HCT116 (cell line): Measurements from ENCODE around the gene ABR. TPM values are rescaled to one million over a fixed set of nuclear protein-coding genes. Genes with fewer than 3 reads are reported as not detected.
"Not testable (repeated sequence)": the region's sequence is repeated elsewhere in the genome, so short reads cannot be mapped to it uniquely, and the experiment has no call there.

ENCODE experiments used
- ATAC-seq: fragments of 200-7000 bp; cut with Tn5 transposase; 2 replicates; pipeline ENCODE4 v1.9.1; 2020; ENCODE audit warnings: mild to moderate bottlenecking, moderate library complexity
- BruUV-seq: library from RNA; stranded (reverse); fragments of 400-500 nt; replicated peaks from 2 replicates; lab custom pipeline; 2021; lab: Mats Ljungman, UMichigan
- CTCF ChIA-PET: fragments of 300-600 bp; sonication (Branson Sonifier 250); formaldehyde crosslinking; loops from one replicate; lab custom pipeline; 2021; ENCODE audit warnings: antibody characterized with exemption; lab: Charles Lee
- POLR2A ChIA-PET: fragments of 300-600, 350-600 bp; sonication (Branson Sonifier 250); formaldehyde crosslinking; loops from one replicate; lab custom pipeline; 2021; ENCODE audit warnings: antibody characterized with exemption; lab: Charles Lee
- RAD21 ChIA-PET, 2 experiments: fragments of 300-600 bp; sonication (Branson Sonifier 250); formaldehyde crosslinking; loops; one replicate each; lab custom pipeline; 2023; ENCODE audit warnings: low total read pairs in 2 of 2; ENCODE audit not compliant: uncharacterized antibody in 2 of 2, unreplicated experiment in 2 of 2, low non-redundant PET in 1 of 2; lab: Charles Lee
- DNase-seq: peaks from one replicate; pipeline ENCODE4 v3.0.0-alpha.2; 2010; ENCODE audit warnings: low read depth, low spot score
- H2AFZ ChIP-seq: fragments of 200-600 bp; shearing (Covaris generic), sonication (generic); 2 replicates; pipeline ENCODE4 v1.6.1; 2017; ENCODE audit warnings: low read depth, mixed run types, mixed read lengths, antibody characterized with exemption, low read length; ENCODE audit not compliant: poor library complexity, severe bottlenecking
- H3K27ac ChIP-seq: 2 replicates; pipeline ENCODE4 v1.5.1; 2012; ENCODE audit warnings: low read depth, low read length
- H3K27me3 ChIP-seq: fragments of 200-600 bp; sonication (generic); 2 replicates; pipeline ENCODE4 v1.6.1; 2016; ENCODE audit warnings: mixed run types, low read length, mixed read lengths; ENCODE audit not compliant: insufficient read depth
- H3K36me3 ChIP-seq, 2 experiments: fragments of 200-500 bp in 1 of 2; fragments of 200-600 bp in 1 of 2; sonication (Bioruptor generic) in 1 of 2; sonication (generic) in 1 of 2; 2 replicates each; pipeline versions ENCODE4 v1.5.1 to v1.6.1; 2014 to 2016; ENCODE audit warnings: low read length in 2 of 2, inconsistent platforms in 1 of 2, mixed read lengths in 1 of 2, mixed run types in 1 of 2; ENCODE audit not compliant: insufficient read depth in 2 of 2, control insufficient read depth in 1 of 2
- H3K4me1 ChIP-seq, 2 experiments: fragments of 200-600 bp in 1 of 2; sonication (generic) in 1 of 2; 2 replicates each; pipeline versions ENCODE4 v1.5.1 to v1.6.1; 2012 to 2017; ENCODE audit warnings: low read length in 2 of 2, inconsistent platforms in 1 of 2, mild to moderate bottlenecking in 1 of 2, mixed read lengths in 1 of 2, mixed run types in 1 of 2, moderate library complexity in 1 of 2; ENCODE audit not compliant: insufficient read depth in 2 of 2, control insufficient read depth in 1 of 2
- H3K4me2 ChIP-seq: fragments of 200-600 bp; sonication (generic); 2 replicates; pipeline ENCODE4 v1.6.1; 2017; ENCODE audit warnings: mixed run types, low read length, mixed read lengths
- H3K4me3 ChIP-seq, 2 experiments: fragments of 200-600 bp in 1 of 2; sonication (generic) in 1 of 2; replicated peaks in 1 of 2; 2 replicates each; pipeline ENCODE4 v1.5.1; 2011 to 2016; ENCODE audit warnings: low read length in 2 of 2, control low read depth in 1 of 2, low read depth in 1 of 2, mild to moderate bottlenecking in 1 of 2, mixed read lengths in 1 of 2, mixed run types in 1 of 2
- H3K79me2 ChIP-seq: fragments of 200-600 bp; sonication (generic); 2 replicates; pipeline ENCODE4 v1.6.1; 2017; ENCODE audit warnings: mild to moderate bottlenecking, mixed run types, low read length, moderate library complexity, mixed read lengths; ENCODE audit not compliant: insufficient read depth
- H3K9ac ChIP-seq: fragments of 200-600 bp; sonication (generic); 2 replicates; pipeline ENCODE4 v1.6.1; 2016; ENCODE audit warnings: low read length, mixed read lengths
- H3K9me2 ChIP-seq: fragments of 200-600 bp; sonication (generic), shearing (Covaris generic); 2 replicates; pipeline ENCODE4 v1.6.1; 2017; ENCODE audit warnings: mixed run types, mild to moderate bottlenecking, moderate library complexity; ENCODE audit not compliant: insufficient read depth
- H3K9me3 ChIP-seq, 2 experiments: fragments of 200-500 bp in 1 of 2; fragments of 200-600 bp in 1 of 2; sonication (Bioruptor generic) in 1 of 2; sonication (generic) in 1 of 2; 2 replicates each; pipeline ENCODE4 v1.6.1; 2014 to 2017; ENCODE audit warnings: low read length in 2 of 2, mixed read lengths in 2 of 2, inconsistent platforms in 1 of 2, low read depth in 1 of 2, mild to moderate bottlenecking in 1 of 2, mixed run types in 1 of 2, moderate library complexity in 1 of 2; ENCODE audit not compliant: control insufficient read depth in 1 of 2, insufficient read depth in 1 of 2
- H4K20me1 ChIP-seq: fragments of 200-600 bp; sonication (generic), shearing (Covaris generic); 2 replicates; pipeline ENCODE4 v1.6.1; 2017; ENCODE audit warnings: mixed run types, mild to moderate bottlenecking, moderate library complexity; ENCODE audit not compliant: insufficient read depth
- CBX3 ChIP-seq: IDR thresholded peaks from 2 replicates; pipeline ENCODE4 v1.6.1; 2012; ENCODE audit warnings: low read depth
- CEBPB ChIP-seq: IDR thresholded peaks from 2 replicates; pipeline ENCODE4 v1.6.1; 2012; ENCODE audit warnings: low read depth
- CTCF ChIP-seq, 3 experiments: fragments of 200-600 bp in 1 of 3; sonication (generic) in 1 of 3; IDR thresholded peaks in 2 of 3; conservative IDR thresholded peaks in 1 of 3; 2 replicates each; pipeline ENCODE4 v1.5.1; 2012 to 2017; ENCODE audit warnings: low read depth in 2 of 3, low read length in 2 of 3, antibody characterized with exemption in 1 of 3, borderline replicate concordance in 1 of 3, control low read depth in 1 of 3, mild to moderate bottlenecking in 1 of 3, mixed read lengths in 1 of 3, mixed run types in 1 of 3, moderate library complexity in 1 of 3; ENCODE audit not compliant: insufficient read depth in 1 of 3
- FOSL1 ChIP-seq: IDR thresholded peaks from 2 replicates; pipeline ENCODE4 v1.6.1; 2012; ENCODE audit warnings: low read depth
- JUND ChIP-seq: IDR thresholded peaks from 2 replicates; pipeline ENCODE4 v1.6.1; 2012
- POLR2A ChIP-seq: IDR thresholded peaks from 2 replicates; pipeline ENCODE4 v1.7.0; 2011; ENCODE audit warnings: borderline replicate concordance; ENCODE audit not compliant: insufficient read depth, insufficient read length; ENCODE audit errors: extremely low read depth
- POLR2AphosphoS5 ChIP-seq: IDR thresholded peaks from 2 replicates; pipeline ENCODE4 v1.6.1; 2011; ENCODE audit warnings: mild to moderate bottlenecking, low read depth, low read length, moderate library complexity
- RAD21 ChIP-seq: IDR thresholded peaks from 2 replicates; pipeline ENCODE4 v1.6.1; 2012; ENCODE audit warnings: low read depth, mild to moderate bottlenecking
- SIN3A ChIP-seq: IDR thresholded peaks from 2 replicates; pipeline ENCODE4 v1.6.1; 2012; ENCODE audit warnings: low read depth
- SP1 ChIP-seq: IDR thresholded peaks from 2 replicates; pipeline ENCODE4 v1.6.1; 2012; ENCODE audit warnings: low read depth
- SRF ChIP-seq: IDR thresholded peaks from 2 replicates; pipeline ENCODE4 v1.6.1; 2012; ENCODE audit warnings: low read depth
- TCF7L2 ChIP-seq: IDR thresholded peaks from 2 replicates; pipeline ENCODE4 v1.7.0; 2011; ENCODE audit warnings: borderline replicate concordance, inconsistent platforms; ENCODE audit not compliant: insufficient read depth, insufficient read length; ENCODE audit errors: extremely low read depth
- ZBTB33 ChIP-seq: IDR thresholded peaks from 2 replicates; pipeline ENCODE4 v1.6.1; 2011; ENCODE audit warnings: mild to moderate bottlenecking, low read length, moderate library complexity; ENCODE audit not compliant: insufficient replicate concordance; ENCODE audit errors: extremely low read depth
- ZNF274 ChIP-seq: fragments of 200-500 bp; sonication (Bioruptor generic); IDR thresholded peaks from 2 replicates; pipeline ENCODE4 v1.6.1; 2014; ENCODE audit warnings: mild to moderate bottlenecking, low read depth, low read length, inconsistent platforms
- intact Hi-C: fragments of 100-400 bp; cut with micrococcal nuclease; formaldehyde crosslinking; loops from 2 replicates; pipeline ENCODE4 v1.10.0; 2022
- total RNA-seq: library from RNA; stranded (reverse); gene quantifications from one replicate; pipeline ENCODE4 v1.2.1, GENCODE V29; 2021; ENCODE audit not compliant: unreplicated experiment

Gene ABR
- total RNA-seq, 1 experiment from 2014 or later = 58.5 TPM

GRCh38 chr17:1074886-1075605 lies 104.7 kb downstream of the ABR start:
- POLR2A ChIA-PET = no interaction called here
- no peak for ATAC-seq
- CTCF ChIA-PET = no interaction called here

GRCh38 chr17:1073963-1074625 lies 105.7 kb downstream of the ABR start:
- H3K9ac ChIP-seq, H3K9me2 ChIP-seq, H2AFZ ChIP-seq, H3K27me3 ChIP-seq, H3K4me3 ChIP-seq, ATAC-seq, POLR2A ChIA-PET, H3K4me1 ChIP-seq, H3K9me3 ChIP-seq, H3K27ac ChIP-seq, H3K4me2 ChIP-seq, RAD21 ChIA-PET, H3K79me2 ChIP-seq, H4K20me1 ChIP-seq, intact Hi-C loops, H3K36me3 ChIP-seq, DNase-seq, BruUV-seq: not testable (repeated sequence)
- CTCF ChIA-PET = interaction anchor here (1.7 kb wide), 1 partner anchor 18 kb away, joined by 5 read pairs; no protein-coding TSS in a partner anchor

More at GRCh38 chr17:1074886-1075605, 104.7 kb downstream of the ABR start:
- intact Hi-C loops = no loop called here
- H4K20me1 ChIP-seq = no peaks in the 10 kb centered on the region
- H3K4me1 ChIP-seq = peaks cover 4 to 9% of the 10 kb centered on the region in 2 experiments
- no peak overlapping the region for H2AFZ ChIP-seq
- H3K9ac ChIP-seq = no peak overlapping the region
- no peaks in the 10 kb centered on the region for H3K27me3 ChIP-seq
- no peak for DNase-seq
- H3K36me3 ChIP-seq = no peaks in the 10 kb centered on the region
- no peak overlapping the region for H3K4me3 ChIP-seq
- RAD21 ChIA-PET = no interaction called here
- H3K79me2 ChIP-seq = no peaks in the 10 kb centered on the region
- no peak overlapping the region for H3K27ac ChIP-seq
- no peaks in the 10 kb centered on the region for H3K9me2 ChIP-seq
- no peak overlapping the region for H3K4me2 ChIP-seq
- no TSS peak for BruUV-seq
- TF ChIP-seq SIN3A (no peak), RAD21 (no peak), ZNF274 (no peak), FOSL1 (no peak), POLR2AphosphoS5 (no peak), JUND (no peak), CEBPB (no peak), SRF (no peak), TCF7L2 (no peak), POLR2A (no peak), SP1 (no peak), CTCF (IDR thresholded peaks at IDR 0.05 in 2 of 3, conservative IDR thresholded peaks at IDR 0.05 in 1 of 3; ENCODE audit: borderline replicate concordance in 1 of 3, insufficient read depth in 1 of 3, low read depth in 2 of 3, low read length in 2 of 3) (no peak), CBX3 (no peak), ZBTB33 (no peak)
- no peaks in the 10 kb centered on the region for H3K9me3 ChIP-seq
